ENCODE data around the gene GABARAPL2. TPM values are rescaled to one million over a fixed set of nuclear protein-coding genes. Genes with fewer than 3 reads are reported as not detected.

Gene GABARAPL2
- total and polyA plus RNA-seq, 2 donors (not counting 1 experiment from before 2014, with no cell fraction given): 73.0 to 84.9 TPM

DNA sequence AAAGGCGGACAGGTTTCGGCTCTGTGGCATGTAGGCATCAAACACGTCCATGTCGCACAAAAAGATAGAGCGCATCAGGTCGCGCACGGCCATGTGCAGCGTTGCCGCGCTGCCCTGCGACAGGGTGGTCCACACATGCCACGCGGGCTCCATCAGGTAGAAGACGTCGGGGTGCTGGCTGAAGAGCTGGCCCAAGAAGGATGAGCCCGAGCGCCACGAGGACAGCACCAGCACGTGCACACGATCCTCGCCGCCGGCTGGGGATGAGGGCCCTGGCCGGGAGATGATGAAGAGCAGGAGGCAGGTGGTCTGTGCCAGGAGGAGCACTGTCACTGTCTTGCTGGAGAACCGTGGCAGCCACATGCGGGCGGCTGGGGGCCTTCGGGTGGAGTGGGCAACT, 36.2 kb upstream of the GABARAPL2 start:
- Mint-ChIP-seq H3K27ac (no peak overlapping the region), H3K9me3 (ENCODE audit: insufficient read depth) (no peaks in the 10 kb centered on the region), H3K27me3 (peaks cover 6% of the 10 kb centered on the region), H3K4me3 (no peak overlapping the region), H3K4me1 (peaks cover 3% of the 10 kb centered on the region)
- Histone ChIP-seq H2AFZ (ENCODE audit: insufficient read depth, low read depth, low read length, poor library complexity, severe bottlenecking) (no peak overlapping the region), H3K4me2 (replicated peaks; ENCODE audit: low read depth, low read length, poor library complexity, severe bottlenecking) (no peak overlapping the region), H3K4me1 (ENCODE audit: control insufficient read depth in 2 of 2, insufficient read depth in 2 of 2, low read length in 2 of 2) (peaks cover 0 to 3% of the 10 kb centered on the region in 2 donors), H3K9me3 (ENCODE audit: control extremely low read depth in 1 of 3, control insufficient read depth in 2 of 3, insufficient read depth in 1 of 3, low read length in 2 of 3) (peaks cover 0 to 4% (median 0%) of the 10 kb centered on the region in 3 donors), H4K20me1 (ENCODE audit: control insufficient read depth, insufficient read depth, low read length, poor library complexity, severe bottlenecking) (no peaks in the 10 kb centered on the region), H3K79me2 (ENCODE audit: control insufficient read depth, insufficient read depth, low read length) (no peaks in the 10 kb centered on the region), H3K4me3 (ENCODE audit: control extremely low read depth in 1 of 5, extremely low read depth in 1 of 5, insufficient read depth in 1 of 5, low read depth in 2 of 5, low read length in 4 of 5) (no peak overlapping the region), H3K27ac (ENCODE audit: low read length in 2 of 2) (no peak overlapping the region), H3K36me3 (replicated peaks in 1 of 2; ENCODE audit: control extremely low read depth in 1 of 2, control insufficient read depth in 1 of 2, extremely low read depth in 1 of 2, insufficient read depth in 2 of 2, low read length in 1 of 2) (no peaks in the 10 kb centered on the region), H3K9ac (ENCODE audit: low read length) (no peak overlapping the region), H3K27me3 (replicated peaks in 1 of 4; ENCODE audit: control extremely low read depth in 1 of 4, control insufficient read depth in 3 of 4, insufficient read depth in 4 of 4, low read length in 3 of 4) (no peaks in the 10 kb centered on the region)
- TF ChIP-seq, protein P1, sequence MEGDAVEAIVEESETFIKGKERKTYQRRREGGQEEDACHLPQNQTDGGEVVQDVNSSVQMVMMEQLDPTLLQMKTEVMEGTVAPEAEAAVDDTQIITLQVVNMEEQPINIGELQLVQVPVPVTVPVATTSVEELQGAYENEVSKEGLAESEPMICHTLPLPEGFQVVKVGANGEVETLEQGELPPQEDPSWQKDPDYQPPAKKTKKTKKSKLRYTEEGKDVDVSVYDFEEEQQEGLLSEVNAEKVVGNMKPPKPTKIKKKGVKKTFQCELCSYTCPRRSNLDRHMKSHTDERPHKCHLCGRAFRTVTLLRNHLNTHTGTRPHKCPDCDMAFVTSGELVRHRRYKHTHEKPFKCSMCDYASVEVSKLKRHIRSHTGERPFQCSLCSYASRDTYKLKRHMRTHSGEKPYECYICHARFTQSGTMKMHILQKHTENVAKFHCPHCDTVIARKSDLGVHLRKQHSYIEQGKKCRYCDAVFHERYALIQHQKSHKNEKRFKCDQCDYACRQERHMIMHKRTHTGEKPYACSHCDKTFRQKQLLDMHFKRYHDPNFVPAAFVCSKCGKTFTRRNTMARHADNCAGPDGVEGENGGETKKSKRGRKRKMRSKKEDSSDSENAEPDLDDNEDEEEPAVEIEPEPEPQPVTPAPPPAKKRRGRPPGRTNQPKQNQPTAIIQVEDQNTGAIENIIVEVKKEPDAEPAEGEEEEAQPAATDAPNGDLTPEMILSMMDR (IDR thresholded peaks at IDR 0.05): no peak
- TF ChIP-seq EZH2 (IDR thresholded peaks at IDR 0.05; ENCODE audit: borderline replicate concordance, insufficient read depth, low read depth, low read length, poor library complexity, severe bottlenecking): no peak
- ATAC-seq (ENCODE audit: low read depth): no peak
- POLR2A ChIA-PET: no interaction called here
- no peak for DNase-seq
- WGBS (ENCODE audit: insufficient coverage): 97% methylated on average over 29 of the region's 29 CpGs
- intact Hi-C loops (cut with micrococcal nuclease): no loop called here
- CTCF ChIA-PET: no interaction called here

DNA sequence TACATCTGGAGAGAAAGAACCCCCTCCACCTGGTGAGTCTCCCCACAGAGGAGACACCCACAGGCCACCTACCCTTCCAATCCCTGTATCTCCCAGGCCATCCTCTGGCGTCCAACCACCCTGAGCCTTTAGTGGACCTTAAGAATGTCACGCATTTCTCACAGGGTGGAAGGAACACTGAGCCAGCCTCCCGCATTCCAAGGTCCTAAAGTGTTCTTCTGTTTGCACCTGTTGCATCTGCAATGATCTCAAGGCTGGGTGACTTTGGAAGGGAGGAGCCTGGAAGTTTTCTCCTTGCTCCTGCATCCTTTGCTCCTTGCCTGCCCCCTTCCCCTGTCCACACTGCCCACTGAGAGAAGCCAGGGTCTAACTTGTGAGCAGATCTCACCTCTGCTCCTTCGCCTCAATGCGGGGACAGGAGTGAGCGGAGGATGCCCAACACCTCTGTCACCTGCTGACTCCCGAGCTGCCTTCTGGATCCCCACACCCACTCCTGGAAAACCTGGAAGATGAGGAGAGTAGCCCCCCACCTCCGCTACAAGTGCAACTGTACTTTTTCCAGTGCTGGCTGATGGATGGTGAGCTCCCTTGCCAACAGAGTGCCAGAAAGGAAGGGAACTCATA, 33.9 kb upstream of the GABARAPL2 start:
- DNase-seq: no peak
- WGBS (ENCODE audit: insufficient coverage): 96% methylated on average over 5 of the region's 8 CpGs

More for the DNA sequence above, 33.9 kb upstream of the GABARAPL2 start:
- no peaks in the 10 kb centered on the region for H3K27me3 ChIP-seq (replicated peaks in 1 of 4; ENCODE audit: control extremely low read depth in 1 of 4, control insufficient read depth in 3 of 4, insufficient read depth in 4 of 4, low read length in 3 of 4)
- H3K79me2 ChIP-seq (ENCODE audit: control insufficient read depth, insufficient read depth, low read length): no peaks in the 10 kb centered on the region
- H2AFZ ChIP-seq (ENCODE audit: insufficient read depth, low read depth, low read length, poor library complexity, severe bottlenecking): no peak overlapping the region
- intact Hi-C loops (cut with micrococcal nuclease): no loop called here
- no peak overlapping the region for H3K4me3 ChIP-seq (ENCODE audit: control extremely low read depth in 1 of 5, extremely low read depth in 1 of 5, insufficient read depth in 1 of 5, low read depth in 2 of 5, low read length in 4 of 5)
- peaks cover 3% of the 10 kb centered on the region for H3K4me1 Mint-ChIP-seq
- no peak overlapping the region for H3K4me3 Mint-ChIP-seq
- H3K36me3 ChIP-seq (replicated peaks in 1 of 2; ENCODE audit: control extremely low read depth in 1 of 2, control insufficient read depth in 1 of 2, extremely low read depth in 1 of 2, insufficient read depth in 2 of 2, low read length in 1 of 2): no peaks in the 10 kb centered on the region
- ATAC-seq (ENCODE audit: low read depth): no peak
- peaks cover 0 to 4% (median 0%) of the 10 kb centered on the region in 3 donors for H3K9me3 ChIP-seq (ENCODE audit: control extremely low read depth in 1 of 3, control insufficient read depth in 2 of 3, insufficient read depth in 1 of 3, low read length in 2 of 3)
- POLR2A ChIA-PET: no interaction called here
- no peak overlapping the region for H3K27ac ChIP-seq (ENCODE audit: low read length in 2 of 2)
- peaks cover 6% of the 10 kb centered on the region for H3K27me3 Mint-ChIP-seq
- no peaks in the 10 kb centered on the region for H3K9me3 Mint-ChIP-seq (ENCODE audit: insufficient read depth)
- peaks cover 0 to 3% of the 10 kb centered on the region in 2 donors for H3K4me1 ChIP-seq (ENCODE audit: control insufficient read depth in 2 of 2, insufficient read depth in 2 of 2, low read length in 2 of 2)
- TF ChIP-seq, protein P1 (IDR thresholded peaks at IDR 0.05): no peak
- no peak for TF ChIP-seq EZH2 (IDR thresholded peaks at IDR 0.05; ENCODE audit: borderline replicate concordance, insufficient read depth, low read depth, low read length, poor library complexity, severe bottlenecking)
- H3K27ac Mint-ChIP-seq: no peak overlapping the region
- no peaks in the 10 kb centered on the region for H4K20me1 ChIP-seq (ENCODE audit: control insufficient read depth, insufficient read depth, low read length, poor library complexity, severe bottlenecking)
- H3K9ac ChIP-seq (ENCODE audit: low read length): no peak overlapping the region
- CTCF ChIA-PET: no interaction called here
- H3K4me2 ChIP-seq (replicated peaks; ENCODE audit: low read depth, low read length, poor library complexity, severe bottlenecking): no peak overlapping the region
